Tibial nerve (tissue), 4 donors: Measurements from ENCODE around the gene PPP2R1B. TPM values are rescaled to one million over a fixed set of nuclear protein-coding genes. Genes with fewer than 3 reads are reported as not detected.

ENCODE experiments used
- DNase-seq, 2 donors: peaks; one replicate each; pipeline ENCODE4 v3.0.0-alpha.2; 2019; ENCODE audit warnings: low spot score in 2 of 2
- H3K27ac ChIP-seq, 4 donors: fragments of 200-600 bp; sonication (generic) in 3 of 4; one replicate each; pipeline ENCODE4 v1.5.1; 2017 to 2019; ENCODE audit warnings: mild to moderate bottlenecking in 1 of 4
- H3K27me3 ChIP-seq, 2 donors: fragments of 200-600 bp; sonication (generic) in 1 of 2; one replicate each; pipeline versions ENCODE4 v1.5.1 to v1.6.0; 2017 to 2019
- H3K36me3 ChIP-seq, 3 donors: fragments of 200-600 bp; sonication (generic); one replicate each; pipeline ENCODE4 v1.5.1; 2018 to 2019
- H3K4me1 ChIP-seq, 4 donors: fragments of 200-600 bp; sonication (generic) in 3 of 4; one replicate each; pipeline ENCODE4 v1.5.1; 2017 to 2019
- H3K4me3 ChIP-seq, 4 donors: fragments of 200-600 bp; sonication (generic) in 3 of 4; one replicate each; pipeline ENCODE4 v1.5.1; 2017 to 2019; ENCODE audit warnings: mild to moderate bottlenecking in 1 of 4, moderate library complexity in 1 of 4
- H3K9me3 ChIP-seq, 4 donors: fragments of 200-600 bp; sonication (generic) in 3 of 4; one replicate each; pipeline ENCODE4 v1.5.1; 2017 to 2019
- CTCF ChIP-seq, 5 experiments: fragments of 200-600 bp in 3 of 5; fragments of 450-650 bp in 2 of 5; sonication (generic) in 3 of 5; IDR thresholded peaks; one replicate each; pipeline ENCODE4 v1.5.1; 2016 to 2019; ENCODE audit warnings: antibody characterized with exemption in 5 of 5, mild to moderate bottlenecking in 3 of 5, moderate library complexity in 2 of 5
- EP300 ChIP-seq, 2 donors: sonication (generic); formaldehyde crosslinking; IDR thresholded peaks; one replicate each; pipeline ENCODE4 v1.6.1; 2017; ENCODE audit warnings: antibody characterized with exemption in 2 of 2, mild to moderate bottlenecking in 1 of 2
- POLR2A ChIP-seq, 2 donors: fragments of 450-650 bp; IDR thresholded peaks; one replicate each; pipeline ENCODE4 v1.6.1; 2017; ENCODE audit warnings: antibody characterized with exemption in 2 of 2, mild to moderate bottlenecking in 2 of 2, moderate library complexity in 2 of 2
- WGBS, 2 donors: methylation state at CpG; one replicate each; pipeline ENCODE4 v1.1.5; 2018; 5-methylcytosine and 5-hydroxymethylcytosine counted together
- total RNA-seq, 4 donors: library from RNA; depleted of rRNA; stranded (reverse); fragments of >200 nt; gene quantifications; one replicate each; pipeline ENCODE4 v1.1.0, GENCODE V29; 2016

PPP2R1B gene
- total RNA-seq, 4 donors from 2014 or later = 20.8 to 41.4 (median 25.1) TPM

GRCh38 chr11:111801135-111801534 lies 34.9 kb upstream of the PPP2R1B start:
- H3K36me3 ChIP-seq = peaks cover 0 to 74% (median 0%) of the 10 kb centered on the region in 3 donors

GRCh38 chr11:111798279-111798678 lies 32.1 kb upstream of the PPP2R1B start:
- 86 to 87% methylated on average over 1 of the region's 1 CpG for WGBS, 2 donors
- DNase-seq = no peak
- Histone ChIP-seq H3K27ac (no peak overlapping the region), H3K36me3 (peaks cover 0 to 54% (median 0%) of the 10 kb centered on the region in 3 donors), H3K4me3 (no peak overlapping the region), H3K4me1 (peaks cover 0 to 11% (median 0%) of the 10 kb centered on the region in 4 donors), H3K9me3 (peaks cover 0 to 4% (median 0%) of the 10 kb centered on the region in 4 donors), H3K27me3 (no peaks in the 10 kb centered on the region)
- TF ChIP-seq POLR2A (IDR thresholded peaks at IDR 0.05) (no peak), CTCF (IDR thresholded peaks at IDR 0.05) (no peak), EP300 (IDR thresholded peaks at IDR 0.05) (no peak)

More at GRCh38 chr11:111801135-111801534, 34.9 kb upstream of the PPP2R1B start:
- Histone ChIP-seq H3K4me3 (no peak overlapping the region), H3K27me3 (no peaks in the 10 kb centered on the region), H3K4me1 (peaks cover 0 to 5% (median 0%) of the 10 kb centered on the region in 4 donors), H3K9me3 (peaks cover 0 to 4% (median 0%) of the 10 kb centered on the region in 4 donors), H3K27ac (no peak overlapping the region)
- DNase-seq = no peak
- WGBS, 2 donors = 83 to 89% methylated on average over 2 of the region's 2 CpGs
- TF ChIP-seq CTCF (IDR thresholded peaks at IDR 0.05) = no peak
- TF ChIP-seq POLR2A (IDR thresholded peaks at IDR 0.05) = no peak
- no peak for TF ChIP-seq EP300 (IDR thresholded peaks at IDR 0.05)

- DNase-seq = no peak
- Histone ChIP-seq H3K27me3 (no peaks in the 10 kb centered on the region), H3K9me3 (peaks cover 0 to 4% (median 0%) of the 10 kb centered on the region in 4 donors), H3K4me1 (peaks cover 0 to 11% (median 0%) of the 10 kb centered on the region in 4 donors), H3K4me3 (no peak overlapping the region), H3K27ac (no peak overlapping the region), H3K36me3 (peaks cover 0 to 46% (median 0%) of the 10 kb centered on the region in 3 donors)
- WGBS, 2 donors = 78 to 80% methylated on average over 2 of the region's 2 CpGs
- TF ChIP-seq CTCF (IDR thresholded peaks at IDR 0.05) (no peak), POLR2A (IDR thresholded peaks at IDR 0.05) (no peak), EP300 (IDR thresholded peaks at IDR 0.05) (no peak)
Observed at GRCh38 chr11:111797145-111797581, 31.0 kb upstream of the PPP2R1B start.

GRCh38 chr11:111796696-111797095 lies 30.5 kb upstream of the PPP2R1B start:
- TF ChIP-seq EP300 (IDR thresholded peaks at IDR 0.05) (no peak), CTCF (IDR thresholded peaks at IDR 0.05) (no peak)
- Histone ChIP-seq H3K36me3 (peaks cover 0 to 46% (median 0%) of the 10 kb centered on the region in 3 donors), H3K4me3 (no peak overlapping the region), H3K9me3 (peaks cover 0 to 4% (median 0%) of the 10 kb centered on the region in 4 donors), H3K27me3 (no peaks in the 10 kb centered on the region), H3K27ac (peak overlapping the region in 1 of 4 donors; percentile 43), H3K4me1 (peaks cover 0 to 11% (median 0%) of the 10 kb centered on the region in 4 donors)
- 60 to 64% methylated on average over 3 of the region's 3 CpGs for WGBS, 2 donors
- DNase-seq = no peak

GRCh38 chr11:111795334-111795985 lies 29.3 kb upstream of the PPP2R1B start:
- Histone ChIP-seq H3K4me1 (peaks cover 0 to 11% (median 0%) of the 10 kb centered on the region in 4 donors), H3K4me3 (no peak overlapping the region), H3K9me3 (peaks cover 0 to 4% (median 0%) of the 10 kb centered on the region in 4 donors), H3K27ac (no peak overlapping the region), H3K36me3 (peaks cover 0 to 43% (median 0%) of the 10 kb centered on the region in 3 donors), H3K27me3 (no peaks in the 10 kb centered on the region)
- TF ChIP-seq CTCF (IDR thresholded peaks at IDR 0.05) (no peak), EP300 (IDR thresholded peaks at IDR 0.05) (no peak), POLR2A (IDR thresholded peaks at IDR 0.05) (no peak)
- DNase-seq = no peak
- 95 to 97% methylated on average over 7 of the region's 7 CpGs for WGBS, 2 donors
